Measurements from ENCODE around the gene RNPEPL1. TPM values are rescaled to one million over a fixed set of nuclear protein-coding genes. Genes with fewer than 3 reads are reported as not detected.
"Not testable (repeated sequence)": the region's sequence is repeated elsewhere in the genome, so short reads cannot be mapped to it uniquely, and the experiment has no call there.

Gene RNPEPL1
- total RNA-seq, 4 donors from 2014 or later: 31.9 to 124 (median 99.6) TPM

- TF ChIP-seq CTCF (IDR thresholded peaks at IDR 0.05 in 4 of 5, conservative IDR thresholded peaks at IDR 0.05 in 1 of 5) (no peak), POLR2A (IDR thresholded peaks at IDR 0.05) (no peak)
- in situ Hi-C loops (cut with MboI; ENCODE audit: low sequenced_read_pairs in 4 of 4): loop anchor here in 3 of 4 donors (25.0 kb wide), 1 partner anchor 192 kb away; no protein-coding TSS in a partner anchor
- H3K27me3 ChIP-seq: peaks cover 0 to 6% (median 5%) of the 10 kb centered on the region in 3 donors
- intact Hi-C loops (cut with DNase I; ENCODE audit: low total_unique reads): no loop called here
- DNase-seq (no peak), ATAC-seq (no peak)
- H3K27ac ChIP-seq: no peak overlapping the region
- H3K36me3 ChIP-seq: peaks cover 0 to 18% of the 10 kb centered on the region in 2 donors
- no peaks in the 10 kb centered on the region for H3K9me3 ChIP-seq
- H3K4me1 ChIP-seq: no peaks in the 10 kb centered on the region
- H3K4me3 ChIP-seq: no peak overlapping the region
Measured at GRCh38 chr2:240520130-240520973, 47.9 kb upstream of the RNPEPL1 start.

- Histone ChIP-seq H3K27me3 (peaks cover 0 to 6% (median 5%) of the 10 kb centered on the region in 3 donors), H3K4me1 (no peaks in the 10 kb centered on the region), H3K36me3 (peaks cover 0 to 25% of the 10 kb centered on the region in 2 donors), H3K27ac (no peak overlapping the region), H3K9me3 (no peaks in the 10 kb centered on the region), H3K4me3 (no peak overlapping the region)
- in situ Hi-C loops (cut with MboI; ENCODE audit: low sequenced_read_pairs in 4 of 4) (loop anchor here in 3 of 4 donors (25.0 kb wide), 1 partner anchor 191 kb away; no protein-coding TSS in a partner anchor), intact Hi-C loops (cut with DNase I; ENCODE audit: low total_unique reads) (no loop called here)
- ATAC-seq (no peak), DNase-seq (no peak)
- no peak for TF ChIP-seq POLR2A (IDR thresholded peaks at IDR 0.05)
Measured at GRCh38 chr2:240520974-240521350, 47.3 kb upstream of the RNPEPL1 start.

GRCh38 chr2:240521885-240522284 is 46.4 kb upstream of the RNPEPL1 start:
- H3K27me3 ChIP-seq; intact Hi-C loops (cut with DNase I; ENCODE audit: low total_unique reads); ATAC-seq; H3K27ac ChIP-seq; H3K4me3 ChIP-seq; H3K9me3 ChIP-seq; DNase-seq; H3K4me1 ChIP-seq: not testable (repeated sequence)
- in situ Hi-C loops (cut with MboI; ENCODE audit: low sequenced_read_pairs in 4 of 4): loop anchor here in 3 of 4 donors (25.0 kb wide), 1 partner anchor 190 kb away; no protein-coding TSS in a partner anchor
- H3K36me3 ChIP-seq: peaks cover 0 to 31% of the 10 kb centered on the region in 2 donors

GRCh38 chr2:240522406-240522805 is 45.9 kb upstream of the RNPEPL1 start:
- in situ Hi-C loops (cut with MboI; ENCODE audit: low sequenced_read_pairs in 4 of 4): loop anchor here in 3 of 4 donors (25.0 kb wide), 1 partner anchor 190 kb away; no protein-coding TSS in a partner anchor
- DNase-seq (no peak), ATAC-seq (no peak)
- Histone ChIP-seq H3K36me3 (peaks cover 0 to 31% of the 10 kb centered on the region in 2 donors), H3K9me3 (no peaks in the 10 kb centered on the region), H3K27ac (no peak overlapping the region), H3K4me1 (no peaks in the 10 kb centered on the region), H3K4me3 (no peak overlapping the region), H3K27me3 (peaks cover 0 to 6% (median 5%) of the 10 kb centered on the region in 3 donors)
- TF ChIP-seq CTCF (IDR thresholded peaks at IDR 0.05 in 4 of 5, conservative IDR thresholded peaks at IDR 0.05 in 1 of 5) (no peak), POLR2A (IDR thresholded peaks at IDR 0.05) (no peak)
- intact Hi-C loops (cut with DNase I; ENCODE audit: low total_unique reads): no loop called here

GRCh38 chr2:240523451-240524281 is 44.6 kb upstream of the RNPEPL1 start:
- no peaks in the 10 kb centered on the region for H3K4me1 ChIP-seq
- peaks cover 0 to 31% of the 10 kb centered on the region in 2 donors for H3K36me3 ChIP-seq
- no peak overlapping the region for H3K27ac ChIP-seq
- ATAC-seq (no peak), DNase-seq (no peak)
- intact Hi-C loops (cut with DNase I; ENCODE audit: low total_unique reads): no loop called here
- H3K4me3 ChIP-seq: no peak overlapping the region
- in situ Hi-C loops (cut with MboI; ENCODE audit: low sequenced_read_pairs in 4 of 4): loop anchor here in 3 of 4 donors (25.0 kb wide), 1 partner anchor 189 kb away; no protein-coding TSS in a partner anchor
- no peaks in the 10 kb centered on the region for H3K9me3 ChIP-seq
- peaks cover 0 to 6% (median 5%) of the 10 kb centered on the region in 3 donors for H3K27me3 ChIP-seq
- no peak for TF ChIP-seq POLR2A (IDR thresholded peaks at IDR 0.05)
- no peak for TF ChIP-seq CTCF (IDR thresholded peaks at IDR 0.05 in 4 of 5, conservative IDR thresholded peaks at IDR 0.05 in 1 of 5)

All from gastrocnemius medialis (tissue), 4 donors.